Left hindlimb (tissue), 1 donor: ENCODE measurements around the gene SZT2.

ENCODE experiments used
- DNase-seq: peaks from one replicate; pipeline ENCODE4 v3.0.0-alpha.2; 2018

Gene SZT2

DNA sequence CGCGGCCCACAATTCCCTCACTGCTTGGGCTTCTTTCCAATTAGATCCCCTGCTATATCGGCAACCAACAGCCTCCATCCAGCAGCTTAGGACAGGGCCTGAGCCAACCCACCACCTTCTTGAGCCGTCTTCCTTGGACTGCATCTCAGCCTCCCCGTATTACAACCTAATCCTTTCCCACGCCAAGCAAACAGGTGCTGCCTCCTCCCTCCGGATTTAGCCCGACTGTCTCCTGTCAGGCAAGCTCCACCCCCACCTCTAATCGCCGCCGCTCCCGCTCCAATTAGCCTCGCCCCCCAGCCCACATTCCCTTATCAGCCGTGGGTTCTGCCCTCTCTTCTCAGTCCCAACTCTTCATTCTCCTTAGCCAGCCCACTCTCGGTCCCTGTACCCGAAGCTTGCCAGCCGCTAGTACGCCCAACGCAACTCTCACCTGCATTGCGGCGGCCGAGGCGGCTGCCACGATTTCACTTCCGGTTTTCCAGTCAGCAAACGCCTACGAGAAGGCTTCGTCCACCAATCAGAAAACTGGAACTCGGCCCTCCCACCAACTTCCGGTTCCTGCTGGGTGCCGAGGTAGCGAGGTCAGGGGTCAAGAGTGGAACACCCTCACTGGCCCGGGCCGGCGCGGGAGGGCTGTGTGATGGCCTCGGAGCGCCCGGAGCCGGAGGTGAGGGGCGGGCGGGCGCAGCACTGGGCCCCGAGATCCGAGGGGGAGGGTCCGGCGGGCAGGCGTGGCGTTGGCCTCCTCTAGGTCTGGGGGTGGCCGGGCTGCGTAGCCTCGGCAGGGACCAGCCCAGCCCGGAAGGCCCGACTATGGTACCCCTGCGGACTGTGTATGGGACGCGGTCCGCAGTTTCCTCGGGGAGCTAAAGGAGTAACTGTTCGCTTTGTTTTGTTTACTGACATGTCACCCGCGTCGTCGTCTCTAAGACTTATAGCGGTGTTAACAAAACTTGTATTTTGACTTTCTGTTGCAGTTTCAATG lies at the start of gene SZT2, which contains the start of gene MED8:
SZT2 (plus strand) TSS at position 574 of the 988 bp plus-strand sequence; CDS start at position 644, 70 bp downstream.
MED8 (minus strand) TSS at position 475 of the 988 bp plus-strand sequence; CDS start at position 439, 36 bp downstream.
- DNase-seq, result peak; percentile 96

DNA sequence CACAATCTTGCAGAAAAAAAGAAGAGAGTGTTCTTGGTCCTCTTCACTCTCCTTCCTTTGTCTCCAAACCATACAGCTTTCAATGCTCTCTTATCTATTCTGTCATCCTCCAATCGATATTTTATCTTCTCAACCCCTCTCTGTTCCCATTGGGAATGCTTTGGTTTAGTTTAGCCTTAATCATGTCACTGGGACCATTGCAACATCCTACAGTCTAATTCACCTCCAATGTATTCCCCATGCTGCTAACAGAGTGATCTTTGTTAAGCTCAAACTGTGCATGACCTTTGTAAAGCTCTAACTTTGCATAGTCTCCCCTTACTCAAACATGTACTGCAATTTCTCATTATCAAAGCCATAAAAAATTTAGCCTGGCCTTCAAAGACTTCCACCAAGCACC lies 49.1 kb upstream of the SZT2 start:
- no peak for DNase-seq

DNA sequence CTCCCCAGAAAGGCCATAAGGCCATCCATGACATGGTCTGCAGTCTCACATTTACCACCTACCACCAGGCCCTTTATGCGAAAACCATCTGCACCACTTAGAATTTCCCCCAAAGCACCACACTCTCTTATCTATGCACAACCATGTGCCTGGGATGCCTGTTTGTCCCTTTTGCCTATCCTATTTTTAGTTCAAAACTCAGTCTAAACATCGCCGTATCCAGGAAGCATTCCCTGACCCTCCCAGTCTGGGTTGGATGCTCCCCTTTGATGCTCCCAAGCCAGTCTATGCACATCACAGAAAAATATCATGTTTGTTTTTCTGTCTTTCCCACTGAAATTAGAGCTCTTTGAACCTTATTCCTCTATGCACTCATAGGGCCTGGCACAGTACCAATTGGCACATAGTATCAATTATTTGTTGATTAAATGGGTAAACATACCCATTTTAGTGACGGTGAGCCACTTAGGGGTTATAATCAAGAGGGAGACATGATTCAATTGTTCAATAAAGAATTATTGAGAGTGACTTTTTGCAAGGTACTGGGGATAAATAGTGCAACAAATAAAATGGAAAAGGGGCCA lies 45.3 kb upstream of the SZT2 start:
- no peak for DNase-seq

DNA sequence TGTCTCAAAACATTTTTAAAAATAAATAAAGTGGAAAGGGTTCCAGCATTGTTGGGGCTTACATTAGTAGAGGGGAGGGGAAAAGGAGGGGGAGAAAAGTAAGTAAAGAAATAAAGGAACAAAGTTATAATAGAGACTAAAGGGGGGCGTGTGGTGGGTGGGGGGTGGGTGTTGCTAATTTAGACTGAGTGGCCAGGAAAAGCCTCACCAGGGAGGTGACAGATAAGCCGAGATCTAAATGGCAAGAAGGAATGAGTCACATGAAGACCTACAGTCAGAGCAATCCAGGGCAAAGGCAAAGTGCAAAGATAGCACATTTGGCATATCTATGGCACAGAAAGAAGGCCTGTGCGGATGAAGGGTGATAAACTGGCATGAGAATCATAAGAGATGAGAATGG lies 44.6 kb upstream of the SZT2 start:
- DNase-seq, result no peak

DNA sequence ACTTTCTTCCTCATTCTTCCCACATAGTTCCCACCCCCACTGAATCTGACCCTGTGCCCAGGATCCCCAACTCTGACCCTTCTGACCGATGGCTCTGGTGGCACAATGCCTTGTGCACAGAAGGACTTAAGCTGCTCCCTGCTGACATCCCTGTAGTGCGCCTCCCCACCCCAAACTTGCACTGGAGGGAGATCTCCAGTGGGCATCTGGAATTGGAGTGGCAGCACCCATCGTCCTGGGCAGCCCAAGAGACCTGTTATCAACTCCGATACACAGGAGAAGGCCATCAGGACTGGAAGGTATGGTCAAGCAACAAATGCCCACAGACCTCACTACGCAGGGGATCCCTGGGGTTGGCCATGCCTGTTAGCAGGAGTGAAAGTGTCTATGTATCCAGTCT lies 43.1 kb upstream of the SZT2 start:
- no peak for DNase-seq

DNA sequence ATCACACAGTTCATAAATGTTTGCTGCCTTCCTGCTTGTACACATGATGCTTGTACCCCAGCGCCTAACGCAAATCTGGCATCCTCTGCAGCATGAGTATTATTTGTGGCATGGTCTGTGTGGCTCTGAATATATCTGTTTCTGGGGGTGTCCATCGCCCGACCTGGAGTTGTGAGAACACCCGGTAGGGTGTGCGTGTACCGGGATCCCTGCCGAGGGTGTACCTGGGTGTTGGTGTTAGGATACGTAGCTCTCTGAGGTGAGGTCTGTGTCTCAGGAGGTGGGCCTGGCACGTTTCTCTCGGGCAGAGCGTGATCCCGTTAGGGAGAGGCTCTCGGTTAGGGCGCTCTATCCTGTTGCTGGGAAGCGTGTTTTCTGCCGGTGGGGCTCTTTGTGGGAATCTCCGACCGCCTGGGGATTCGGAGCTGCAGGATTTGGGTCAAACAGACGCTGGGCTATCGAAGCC lies 41.3 kb upstream of the SZT2 start:
- DNase-seq, result no peak

DNA sequence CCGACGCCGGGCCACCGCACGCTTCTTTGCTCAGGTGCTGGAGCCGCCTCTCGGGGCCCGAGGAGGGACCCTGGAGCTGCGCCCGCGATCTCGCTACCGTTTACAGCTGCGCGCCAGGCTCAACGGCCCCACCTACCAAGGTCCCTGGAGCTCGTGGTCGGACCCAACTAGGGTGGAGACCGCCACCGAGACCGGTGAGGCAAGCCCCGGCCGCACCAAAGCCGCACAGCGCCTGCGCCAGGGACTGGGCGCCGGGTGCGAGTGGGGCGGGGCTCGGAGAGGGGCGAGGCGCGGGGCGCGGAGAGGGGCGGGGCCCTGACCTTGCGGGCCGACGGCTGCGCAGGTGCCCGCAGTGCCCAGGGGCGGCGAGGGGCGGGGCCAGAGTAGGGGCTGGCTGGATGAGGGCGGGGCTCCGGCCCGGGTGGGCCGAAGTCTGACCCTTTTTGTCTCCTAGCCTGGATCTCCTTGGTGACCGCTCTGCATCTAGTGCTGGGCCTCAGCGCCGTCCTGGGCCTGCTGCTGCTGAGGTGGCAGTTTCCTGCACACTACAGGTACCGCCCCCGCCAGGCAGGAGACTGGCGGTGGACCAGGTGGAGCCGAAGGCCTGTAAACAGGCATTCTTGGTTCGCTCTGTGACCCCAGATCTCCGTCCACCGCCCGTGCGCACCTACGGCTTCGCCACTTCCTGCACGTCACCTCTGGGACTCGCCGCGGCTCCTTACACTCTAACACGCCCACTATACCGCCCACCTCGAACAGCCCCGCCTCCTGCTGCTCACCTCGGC lies 40.7 kb upstream of the SZT2 start:
- DNase-seq, result peak; percentile 73

DNA sequence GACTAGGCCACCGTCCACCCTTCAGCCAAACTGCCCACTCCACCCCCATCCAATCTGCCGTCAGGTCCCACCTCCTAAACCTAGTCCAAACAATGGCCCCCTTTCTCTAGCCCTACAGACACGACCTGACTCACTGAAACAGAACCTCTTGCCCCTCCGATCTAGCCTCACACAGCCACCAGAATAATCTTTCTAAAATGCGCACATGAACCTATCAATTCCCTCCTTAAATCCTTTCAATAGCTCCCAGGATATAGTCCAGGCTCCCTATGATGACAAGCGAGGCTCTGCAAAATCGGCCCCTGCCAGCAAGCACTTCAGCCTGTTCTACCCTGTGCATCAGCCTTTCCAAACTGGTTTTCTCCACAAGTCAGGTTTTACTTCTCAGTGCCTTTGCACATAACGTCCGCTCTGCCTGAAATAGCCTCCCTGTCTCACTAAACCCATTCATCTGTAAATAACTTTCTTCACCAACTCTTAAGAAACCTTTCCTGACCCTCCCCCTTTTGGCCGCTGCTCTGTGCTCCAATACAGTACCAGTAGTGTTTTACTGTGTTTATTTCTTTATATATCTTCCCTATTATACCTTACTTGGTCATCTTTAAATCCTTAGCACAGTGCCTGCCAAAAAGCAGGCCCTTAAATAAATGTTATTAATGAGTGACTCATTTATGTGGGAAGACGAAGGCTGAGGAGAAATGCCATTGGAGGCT lies 39.9 kb upstream of the SZT2 start:
- no peak for DNase-seq

DNA sequence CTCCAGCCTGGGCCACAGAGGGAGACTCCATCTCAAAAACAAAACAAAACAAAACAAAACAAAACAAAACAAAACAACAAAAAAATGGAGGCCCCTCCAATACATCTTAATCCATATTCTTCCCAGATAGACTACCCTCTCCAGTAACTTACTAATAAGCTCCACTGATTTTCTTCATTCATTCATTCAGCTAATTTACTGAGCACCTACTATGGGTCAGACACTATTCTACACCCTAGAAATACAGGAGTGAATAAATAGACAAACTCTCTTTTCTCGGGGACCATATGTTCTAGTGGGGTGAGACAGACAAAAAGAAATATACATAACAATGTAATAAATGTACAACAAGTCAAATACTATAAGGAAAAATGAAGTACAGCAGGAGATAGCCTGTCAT lies 38.7 kb upstream of the SZT2 start:
- no peak for DNase-seq

DNA sequence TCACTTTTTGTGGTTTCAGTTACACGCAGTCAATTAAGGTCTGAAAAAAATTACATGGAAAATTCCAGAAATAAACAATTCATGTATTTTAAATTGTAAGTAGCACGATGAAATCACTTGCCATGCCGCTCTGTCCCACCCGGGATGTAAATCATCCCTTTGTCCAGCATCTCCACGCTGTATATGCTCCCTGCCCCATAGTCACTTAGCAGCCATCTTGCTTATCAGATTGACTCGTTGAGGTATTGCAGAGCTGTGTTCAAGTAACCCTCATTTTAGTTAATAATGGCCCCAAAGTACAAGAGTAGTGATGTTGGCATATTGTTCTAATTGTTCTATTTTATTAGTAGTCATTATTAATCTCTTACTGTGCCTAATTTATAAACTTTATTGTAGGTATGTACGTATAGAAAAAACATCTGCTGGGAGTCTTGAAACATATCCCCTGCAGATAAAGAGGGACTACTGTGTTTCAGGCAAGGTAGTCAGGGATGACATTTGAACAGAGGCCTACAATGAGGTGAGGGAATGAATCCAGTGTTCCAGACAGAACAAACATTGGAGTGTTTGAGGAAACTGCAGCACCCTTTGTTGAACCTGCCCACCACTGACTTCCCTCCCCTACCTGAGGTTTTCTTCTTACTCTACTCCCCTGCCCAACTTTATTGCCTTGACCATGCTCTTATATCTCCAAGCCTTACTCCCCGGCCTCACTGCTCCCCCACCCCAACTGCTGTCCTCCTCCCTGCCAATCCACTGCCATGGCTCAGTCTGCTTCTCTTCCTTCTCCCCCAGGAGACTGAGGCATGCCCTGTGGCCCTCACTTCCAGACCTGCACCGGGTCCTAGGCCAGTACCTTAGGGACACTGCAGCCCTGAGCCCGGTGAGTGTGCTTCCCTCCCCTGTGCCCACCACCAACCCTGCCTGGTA lies 38.0 kb upstream of the SZT2 start:
- no peak for DNase-seq

DNA sequence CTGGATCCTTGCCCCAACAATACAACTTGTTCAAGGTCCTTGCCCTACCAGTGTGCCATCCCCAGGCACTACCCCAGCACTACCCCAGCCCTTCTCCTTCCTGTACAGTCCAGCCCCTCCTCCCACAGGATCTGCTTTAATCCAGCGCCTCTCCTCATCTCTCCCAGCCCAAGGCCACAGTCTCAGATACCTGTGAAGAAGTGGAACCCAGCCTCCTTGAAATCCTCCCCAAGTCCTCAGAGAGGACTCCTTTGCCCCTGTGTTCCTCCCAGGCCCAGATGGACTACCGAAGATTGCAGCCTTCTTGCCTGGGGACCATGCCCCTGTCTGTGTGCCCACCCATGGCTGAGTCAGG lies 37.4 kb upstream of the SZT2 start:
- no peak for DNase-seq

DNA sequence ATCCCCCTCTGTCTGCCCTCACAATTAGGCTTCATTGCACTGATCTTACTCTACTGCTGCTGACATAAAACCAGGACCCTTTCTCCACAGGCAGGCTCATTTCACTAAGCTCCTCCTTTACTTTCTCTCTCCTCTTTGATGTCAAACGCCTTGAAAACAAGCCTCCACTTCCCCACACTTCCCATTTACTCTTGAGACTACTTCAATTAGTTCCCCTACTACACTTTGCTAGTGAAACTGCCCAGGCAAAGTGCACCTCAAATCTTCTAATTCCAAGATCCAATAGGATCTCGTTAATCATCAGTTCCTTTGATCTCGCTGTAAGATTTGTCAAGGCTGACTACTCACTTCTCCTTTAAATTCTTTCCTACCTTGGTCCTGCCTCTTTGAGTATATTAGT lies 36.8 kb upstream of the SZT2 start:
- no peak for DNase-seq

DNA sequence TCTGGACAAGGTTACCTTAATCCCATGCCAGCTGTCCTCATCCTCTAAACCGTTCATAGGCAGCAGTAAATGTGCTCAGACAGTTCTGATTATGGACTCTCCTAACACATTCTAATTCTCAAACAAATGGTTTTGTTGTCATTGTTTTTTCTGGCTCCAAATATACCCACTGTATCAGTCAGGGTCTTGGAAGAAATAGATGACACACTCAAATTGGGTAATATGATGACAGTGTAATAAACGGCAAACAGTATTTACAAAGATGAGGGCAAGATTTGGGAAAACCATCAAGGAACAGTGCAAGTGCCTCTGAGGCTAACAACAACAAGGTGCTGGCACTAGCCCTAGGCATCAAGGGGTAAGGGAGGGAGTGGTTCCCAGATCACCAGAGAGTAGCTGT lies 35.2 kb upstream of the SZT2 start:
- DNase-seq, result no peak

DNA sequence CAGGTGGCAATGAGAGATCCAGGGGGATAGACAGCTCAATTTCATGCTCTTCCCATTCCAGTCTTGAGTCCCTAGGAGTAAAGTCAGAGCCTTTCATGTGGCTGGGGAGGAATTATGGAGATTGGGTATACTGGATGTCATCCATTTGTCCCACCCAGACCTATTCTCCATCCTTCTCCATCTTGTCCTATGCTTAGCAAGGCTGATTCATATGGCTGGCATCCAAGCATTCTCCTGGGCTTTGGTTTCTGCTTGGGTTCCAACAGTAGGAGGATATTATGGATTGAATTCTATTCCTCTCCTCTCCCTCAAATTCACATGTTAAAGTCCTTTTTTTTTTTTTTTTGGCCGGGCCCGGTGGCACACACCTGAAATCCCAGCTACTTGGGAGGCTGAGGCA lies 34.8 kb upstream of the SZT2 start:
- no peak for DNase-seq

DNA sequence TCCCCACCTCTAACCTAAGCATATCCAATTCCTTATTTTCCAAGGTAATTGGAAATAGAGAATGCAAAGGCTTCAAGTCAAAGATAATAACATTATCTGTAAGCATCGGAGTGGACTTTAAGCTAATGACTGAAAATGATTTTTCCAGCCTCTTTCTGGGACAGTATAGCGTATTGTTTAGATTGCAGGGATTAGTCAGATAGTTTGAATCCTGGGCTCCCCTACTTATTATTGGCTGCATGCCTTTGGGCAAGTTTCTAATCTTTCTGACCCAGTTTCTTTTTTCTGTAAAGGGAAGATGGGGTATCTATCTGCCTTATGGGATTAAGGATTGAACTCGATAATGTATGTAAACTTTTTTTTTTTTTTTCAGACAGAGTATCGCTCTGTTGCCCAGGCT lies 32.4 kb upstream of the SZT2 start:
- no peak for DNase-seq

DNA sequence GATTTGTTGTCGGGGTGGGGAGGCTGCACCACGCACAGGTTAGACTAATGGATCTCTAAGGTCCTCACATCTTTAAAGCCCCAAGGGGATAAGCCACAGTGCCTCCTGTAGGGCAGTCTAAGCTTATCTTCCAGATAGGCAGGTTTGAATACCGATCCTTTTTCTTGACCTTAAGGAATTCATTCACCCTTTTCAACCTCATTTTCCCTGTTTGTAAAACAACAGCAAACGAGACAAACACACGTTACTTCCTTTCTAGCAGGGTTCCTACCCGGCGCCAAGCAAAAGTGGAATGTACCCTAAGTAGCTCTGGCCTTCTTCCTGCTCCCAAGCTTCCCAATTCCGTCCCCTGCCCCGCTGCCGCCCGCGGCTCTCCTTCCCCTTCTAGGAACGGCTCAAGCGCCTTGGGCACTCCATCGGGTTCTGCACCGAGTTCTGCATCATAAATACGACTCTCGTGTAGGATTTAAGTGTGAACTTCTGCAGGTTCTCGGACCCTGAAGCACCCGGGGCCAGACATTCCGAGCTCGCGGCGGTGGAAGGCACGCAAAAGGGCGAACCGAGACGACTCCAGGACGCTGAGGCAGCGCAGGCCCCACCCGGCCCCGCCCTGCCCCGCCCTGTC lies 31.5 kb upstream of the SZT2 start:
- no peak for DNase-seq

DNA sequence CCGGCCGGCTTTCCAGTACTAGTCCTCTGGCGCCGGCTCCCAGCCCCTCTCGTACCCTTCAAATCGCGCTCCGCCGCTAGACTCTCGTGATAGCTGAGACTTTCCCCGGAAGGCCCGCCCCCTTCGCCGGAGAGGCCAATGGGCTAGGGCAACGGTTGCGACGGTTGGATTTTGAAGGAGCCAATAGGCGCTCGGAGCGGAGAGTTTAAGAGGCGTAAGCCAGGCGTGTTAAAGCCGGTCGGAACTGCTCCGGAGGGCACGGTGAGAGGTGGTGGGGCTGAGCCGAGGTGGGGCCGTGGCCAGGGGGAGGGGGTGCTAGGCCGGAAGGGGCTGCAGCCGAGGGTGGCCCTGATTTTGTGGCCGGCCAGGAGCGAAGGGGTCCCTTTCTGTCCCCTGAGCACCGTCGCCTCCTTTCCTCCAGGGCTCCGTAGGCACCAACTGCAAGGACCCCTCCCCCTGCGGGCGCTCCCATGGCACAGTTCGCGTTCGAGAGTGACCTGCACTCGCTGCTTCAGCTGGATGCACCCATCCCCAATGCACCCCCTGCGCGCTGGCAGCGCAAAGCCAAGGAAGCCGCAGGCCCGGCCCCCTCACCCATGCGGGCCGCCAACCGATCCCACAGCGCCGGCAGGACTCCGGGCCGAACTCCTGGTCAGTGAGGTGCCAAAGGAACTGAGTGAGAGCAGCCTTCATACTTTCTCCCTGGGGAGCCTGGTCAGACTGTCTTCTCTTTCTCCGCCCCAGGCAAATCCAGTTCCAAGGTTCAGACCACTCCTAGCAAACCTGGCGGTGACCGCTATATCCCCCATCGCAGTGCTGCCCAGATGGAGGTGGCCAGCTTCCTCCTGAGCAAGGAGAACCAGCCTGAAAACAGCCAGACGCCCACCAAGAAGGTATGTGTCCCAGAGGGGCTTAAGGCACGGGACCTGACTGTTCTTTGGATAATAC lies 30.7 kb upstream of the SZT2 start, which contains the start of gene CDC20:
CDC20 (plus strand) TSS at position 236 of the 948 bp plus-strand sequence; CDS start at position 471, 235 bp downstream.
- peak; percentile 98 for DNase-seq

DNA sequence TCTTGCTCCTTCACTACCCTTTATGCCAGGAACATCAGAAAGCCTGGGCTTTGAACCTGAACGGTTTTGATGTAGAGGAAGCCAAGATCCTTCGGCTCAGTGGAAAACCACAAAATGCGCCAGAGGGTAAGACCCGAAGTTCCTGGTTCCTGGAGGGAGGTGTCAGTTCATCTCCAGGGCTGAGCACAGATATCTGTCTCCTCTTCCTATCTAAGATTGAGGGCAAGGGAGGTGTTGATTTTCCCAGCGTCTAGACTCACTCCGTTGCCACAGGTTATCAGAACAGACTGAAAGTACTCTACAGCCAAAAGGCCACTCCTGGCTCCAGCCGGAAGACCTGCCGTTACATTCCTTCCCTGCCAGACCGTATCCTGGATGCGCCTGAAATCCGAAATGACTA lies 30.0 kb upstream of the SZT2 start:
- no peak for DNase-seq

DNA sequence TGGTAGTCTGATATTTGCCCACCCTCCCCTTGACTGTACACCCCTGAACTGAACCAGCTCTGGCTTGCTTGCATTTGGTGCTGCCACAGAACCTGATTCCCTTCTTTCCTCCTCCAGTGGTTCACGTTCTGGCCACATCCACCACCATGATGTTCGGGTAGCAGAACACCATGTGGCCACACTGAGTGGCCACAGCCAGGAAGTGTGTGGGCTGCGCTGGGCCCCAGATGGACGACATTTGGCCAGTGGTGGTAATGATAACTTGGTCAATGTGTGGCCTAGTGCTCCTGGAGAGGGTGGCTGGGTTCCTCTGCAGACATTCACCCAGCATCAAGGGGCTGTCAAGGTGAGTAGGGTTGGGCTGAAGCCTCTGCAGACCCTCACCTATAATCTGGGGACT lies 29.1 kb upstream of the SZT2 start:
- DNase-seq, result no peak
